ENCODE data around the gene LHFPL6.

- TF ChIP-seq CTCF (IDR thresholded peaks at IDR 0.05; ENCODE audit: low read length) (no peak), EZH2 (IDR thresholded peaks at IDR 0.05; ENCODE audit: borderline replicate concordance, low read length) (no peak)
Observed at GRCh38 chr13:39397226-39397895, 205.6 kb downstream of the LHFPL6 start.

All from OCI-LY1 (cell line).